C4-2B (cell line): ENCODE data around the gene ARHGAP10.
"Not testable (repeated sequence)": the region's sequence is repeated elsewhere in the genome, so short reads cannot be mapped to it uniquely, and the experiment has no call there.

ENCODE experiments used
- H3K27ac ChIP-seq: fragments of 450-650 bp; 2 replicates; pipeline ENCODE4 v1.5.1; 2017
- ZFX ChIP-seq: fragments of 450-650 bp; IDR thresholded peaks from 2 replicates; pipeline ENCODE4 v1.6.1; 2017
- TF ChIP-seq, protein P1 (sequence below): fragments of 450-650 bp; conservative IDR thresholded peaks from 2 replicates; pipeline ENCODE4 v1.5.1; 2017; ENCODE audit warnings: mild to moderate bottlenecking

Gene ARHGAP10

DNA sequence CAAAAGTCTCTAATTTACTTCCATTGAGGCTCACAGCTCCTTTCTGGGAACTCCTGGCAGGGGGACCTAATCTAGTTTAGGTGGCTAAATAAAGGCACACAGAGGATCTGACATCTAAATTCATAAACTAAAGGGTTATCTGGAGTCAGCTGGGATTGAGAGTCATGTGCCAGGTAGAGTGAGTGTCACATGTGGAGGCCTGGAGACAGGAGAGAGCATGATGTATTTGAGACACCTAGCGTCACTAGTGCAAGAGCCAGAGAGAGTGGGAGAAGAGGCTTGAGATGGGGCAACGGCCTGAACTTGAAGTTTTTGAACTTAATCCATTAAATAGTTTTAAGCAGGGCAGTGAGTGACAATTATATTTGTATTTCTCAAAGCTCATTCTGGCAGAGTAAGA is 152.6 kb downstream of the ARHGAP10 start:
- TF ChIP-seq, protein P1, sequence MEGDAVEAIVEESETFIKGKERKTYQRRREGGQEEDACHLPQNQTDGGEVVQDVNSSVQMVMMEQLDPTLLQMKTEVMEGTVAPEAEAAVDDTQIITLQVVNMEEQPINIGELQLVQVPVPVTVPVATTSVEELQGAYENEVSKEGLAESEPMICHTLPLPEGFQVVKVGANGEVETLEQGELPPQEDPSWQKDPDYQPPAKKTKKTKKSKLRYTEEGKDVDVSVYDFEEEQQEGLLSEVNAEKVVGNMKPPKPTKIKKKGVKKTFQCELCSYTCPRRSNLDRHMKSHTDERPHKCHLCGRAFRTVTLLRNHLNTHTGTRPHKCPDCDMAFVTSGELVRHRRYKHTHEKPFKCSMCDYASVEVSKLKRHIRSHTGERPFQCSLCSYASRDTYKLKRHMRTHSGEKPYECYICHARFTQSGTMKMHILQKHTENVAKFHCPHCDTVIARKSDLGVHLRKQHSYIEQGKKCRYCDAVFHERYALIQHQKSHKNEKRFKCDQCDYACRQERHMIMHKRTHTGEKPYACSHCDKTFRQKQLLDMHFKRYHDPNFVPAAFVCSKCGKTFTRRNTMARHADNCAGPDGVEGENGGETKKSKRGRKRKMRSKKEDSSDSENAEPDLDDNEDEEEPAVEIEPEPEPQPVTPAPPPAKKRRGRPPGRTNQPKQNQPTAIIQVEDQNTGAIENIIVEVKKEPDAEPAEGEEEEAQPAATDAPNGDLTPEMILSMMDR = no peak
- no peak for TF ChIP-seq ZFX
- no peak overlapping the region for H3K27ac ChIP-seq

DNA sequence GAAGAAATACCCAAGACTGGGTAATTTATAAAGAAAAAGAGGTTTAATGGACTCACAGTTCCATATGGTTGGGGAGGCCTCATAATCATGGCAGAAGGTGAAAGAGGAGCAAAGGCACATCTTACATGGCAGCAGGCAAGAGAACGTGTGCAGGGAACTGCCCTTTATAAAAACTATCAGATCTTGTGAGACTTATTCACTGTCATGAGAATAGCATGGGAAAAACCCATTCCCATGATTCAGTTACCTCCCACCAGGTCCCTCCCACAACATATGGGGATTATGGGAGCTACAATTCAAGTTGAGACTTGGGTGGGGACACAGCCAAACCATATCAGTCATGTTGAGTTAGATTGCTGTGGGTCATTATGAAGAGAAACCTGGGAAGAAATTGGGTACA is 153.3 kb downstream of the ARHGAP10 start:
- H3K27ac ChIP-seq = not testable (repeated sequence)

DNA sequence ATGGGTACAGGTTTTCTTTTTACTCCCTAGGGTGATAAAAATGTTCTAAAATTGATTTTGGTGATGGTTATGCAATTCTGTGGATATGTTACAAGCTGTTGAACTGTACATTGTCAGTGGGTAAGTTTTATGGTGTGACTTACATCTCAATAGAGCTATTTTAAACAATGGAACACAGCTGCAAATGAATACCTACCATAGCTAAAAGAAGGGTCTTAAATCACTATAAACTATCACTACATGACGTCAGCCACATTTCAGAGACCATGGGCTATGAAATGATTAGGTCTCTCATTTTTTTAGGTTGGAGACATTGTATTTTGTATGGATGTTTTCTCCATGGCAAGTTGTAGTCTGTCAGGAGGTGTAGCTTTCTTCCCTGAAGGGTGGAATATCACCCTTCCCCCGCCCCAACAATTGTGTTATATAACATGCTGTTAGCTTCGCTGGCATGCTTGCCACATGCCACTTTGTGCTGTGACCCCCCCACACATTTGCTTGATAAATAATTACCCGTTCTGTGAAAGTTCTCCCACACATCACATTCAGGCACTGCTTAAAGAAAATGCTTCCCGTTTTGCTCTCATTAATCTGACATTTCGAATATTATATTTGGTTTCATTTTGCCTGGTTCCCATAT is 159.7 kb downstream of the ARHGAP10 start:
- no peak overlapping the region for H3K27ac ChIP-seq
- no peak for TF ChIP-seq ZFX
- TF ChIP-seq, protein P1 = no peak

DNA sequence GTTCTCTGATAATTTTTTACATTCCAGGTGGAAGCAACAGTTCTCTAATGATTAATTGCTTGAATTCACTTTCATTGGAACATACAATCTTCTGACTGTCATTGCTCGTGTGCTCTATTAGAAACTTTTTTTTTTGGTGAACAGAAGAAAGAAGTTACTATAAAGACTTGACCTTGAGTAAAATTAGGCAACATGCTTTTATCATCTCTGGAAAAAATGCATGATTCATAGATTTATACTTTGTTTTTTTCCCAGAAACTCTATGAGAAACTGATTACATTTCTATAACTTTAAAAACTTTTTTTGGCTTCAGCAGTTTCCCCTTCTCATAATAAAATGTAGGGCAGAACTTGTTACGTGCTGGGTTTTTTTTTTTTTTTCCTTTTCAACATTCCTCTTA is 167.6 kb downstream of the ARHGAP10 start:
- H3K27ac ChIP-seq = no peak overlapping the region
- TF ChIP-seq, protein P1 = no peak
- no peak for TF ChIP-seq ZFX

DNA sequence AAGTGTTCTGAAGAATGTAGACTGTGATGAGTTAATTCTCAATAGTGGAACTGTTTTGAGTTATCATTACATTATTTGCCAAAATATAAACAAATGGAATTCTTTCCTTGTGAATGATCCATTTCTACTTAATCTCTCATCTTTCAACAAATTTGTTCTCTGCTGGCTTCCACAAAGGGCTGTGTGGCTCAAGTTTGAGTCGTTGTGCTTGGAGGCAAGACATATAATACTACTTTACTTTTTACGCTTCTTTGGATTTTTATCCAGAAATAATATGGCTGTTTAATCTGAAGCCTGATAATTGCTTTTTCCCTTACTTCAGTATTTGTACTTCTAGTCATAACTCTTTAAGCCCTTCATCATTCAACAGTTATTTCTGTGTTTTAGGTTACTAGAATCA is 169.5 kb downstream of the ARHGAP10 start:
- no peak for TF ChIP-seq ZFX
- TF ChIP-seq, protein P1 = no peak

DNA sequence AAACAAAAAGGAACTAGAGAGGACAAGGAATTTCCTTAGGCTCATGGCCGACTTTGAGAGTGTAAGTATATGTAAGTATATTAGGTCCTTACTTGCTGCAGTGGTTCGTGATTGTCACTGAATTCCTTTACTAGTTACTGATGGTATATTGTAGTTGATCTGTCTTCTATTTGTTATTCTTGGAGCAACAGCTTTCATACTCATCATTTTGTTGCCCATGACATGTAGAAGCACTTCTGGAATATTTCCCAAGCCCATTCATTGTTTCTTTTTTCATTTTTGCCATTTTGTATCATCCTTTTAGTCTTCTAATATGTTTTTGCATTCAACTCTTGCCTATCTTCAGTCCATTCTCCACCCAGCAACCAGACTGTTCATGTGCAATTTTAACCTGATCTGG is 170.0 kb downstream of the ARHGAP10 start:
- no peak overlapping the region for H3K27ac ChIP-seq
- no peak for TF ChIP-seq ZFX
- TF ChIP-seq, protein P1 = no peak

More for the DNA sequence above, 169.5 kb downstream of the ARHGAP10 start:
- no peak overlapping the region for H3K27ac ChIP-seq

DNA sequence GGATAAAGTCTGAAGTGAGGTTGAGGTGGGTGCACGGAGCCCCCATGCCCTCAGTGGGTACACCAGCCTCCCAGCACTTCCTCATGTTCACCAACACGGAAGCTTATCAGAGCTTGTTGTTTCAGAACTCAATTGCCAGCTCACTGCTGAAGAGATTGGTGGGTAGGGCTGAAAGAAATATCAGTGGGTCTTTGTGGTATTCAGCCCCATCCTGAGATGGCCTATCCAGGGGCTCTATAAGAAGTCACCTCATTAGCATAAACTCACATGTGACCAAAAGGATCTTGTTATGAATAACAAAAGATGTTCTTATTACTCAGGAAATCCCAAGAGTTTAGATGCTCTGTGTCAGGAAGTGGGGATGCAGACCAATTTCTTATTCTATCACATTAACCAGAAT is 177.3 kb downstream of the ARHGAP10 start:
- no peak for TF ChIP-seq ZFX
- TF ChIP-seq, protein P1 = no peak
- no peak overlapping the region for H3K27ac ChIP-seq

DNA sequence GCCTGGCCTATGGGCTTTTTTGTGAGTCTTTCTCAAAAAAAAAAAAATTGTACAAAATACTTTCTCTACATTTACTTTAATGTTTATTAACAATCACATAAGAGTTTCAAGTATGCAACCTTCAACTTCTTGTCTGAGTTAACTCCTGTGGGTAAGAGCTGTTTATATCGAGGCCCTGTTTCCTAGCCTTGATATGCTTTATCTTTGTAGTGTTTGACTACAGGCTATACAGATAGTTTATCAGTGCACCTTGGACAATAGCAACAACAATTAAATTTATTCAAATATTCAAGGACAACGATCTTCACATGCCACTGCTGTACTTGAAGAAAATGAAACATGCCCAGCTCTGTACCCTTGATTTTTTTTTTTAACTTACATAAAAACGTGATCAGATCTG is 178.4 kb downstream of the ARHGAP10 start:
- no peak for TF ChIP-seq ZFX
- TF ChIP-seq, protein P1 = no peak
- H3K27ac ChIP-seq = no peak overlapping the region

DNA sequence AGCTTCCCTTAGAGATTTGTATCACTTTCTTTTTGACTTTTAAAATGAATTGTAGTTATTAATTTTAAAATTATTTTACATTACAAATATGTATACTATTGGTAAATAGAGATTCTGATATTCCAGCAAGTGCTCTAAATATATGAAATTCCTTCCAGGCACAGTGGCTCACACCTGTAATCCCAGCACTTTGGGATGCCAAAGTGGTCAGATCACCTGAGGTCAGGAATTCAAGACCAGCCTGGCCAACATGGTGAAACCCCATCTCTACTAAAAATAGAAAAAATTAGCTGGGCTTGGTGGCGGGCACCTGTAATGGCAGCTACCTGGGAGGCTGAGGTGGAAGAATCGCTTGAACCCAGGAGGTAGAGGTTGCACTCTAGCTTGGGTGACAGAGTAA is 180.2 kb downstream of the ARHGAP10 start:
- H3K27ac ChIP-seq = not testable (repeated sequence)
